Placental pericyte (primary cell): ENCODE data around the gene TXNL4B. TPM values are rescaled to one million over a fixed set of nuclear protein-coding genes. Genes with fewer than 3 reads are reported as not detected.

Experiments used
- total RNA-seq: library from RNA; depleted of rRNA; stranded (reverse); fragments of >200 nt; gene quantifications from 2 replicates; pipeline ENCODE4 v1.2.3, GENCODE V29; 2012

Gene TXNL4B
- 5.7 and 8.8 TPM in 2 replicates for total RNA-seq

DNA sequence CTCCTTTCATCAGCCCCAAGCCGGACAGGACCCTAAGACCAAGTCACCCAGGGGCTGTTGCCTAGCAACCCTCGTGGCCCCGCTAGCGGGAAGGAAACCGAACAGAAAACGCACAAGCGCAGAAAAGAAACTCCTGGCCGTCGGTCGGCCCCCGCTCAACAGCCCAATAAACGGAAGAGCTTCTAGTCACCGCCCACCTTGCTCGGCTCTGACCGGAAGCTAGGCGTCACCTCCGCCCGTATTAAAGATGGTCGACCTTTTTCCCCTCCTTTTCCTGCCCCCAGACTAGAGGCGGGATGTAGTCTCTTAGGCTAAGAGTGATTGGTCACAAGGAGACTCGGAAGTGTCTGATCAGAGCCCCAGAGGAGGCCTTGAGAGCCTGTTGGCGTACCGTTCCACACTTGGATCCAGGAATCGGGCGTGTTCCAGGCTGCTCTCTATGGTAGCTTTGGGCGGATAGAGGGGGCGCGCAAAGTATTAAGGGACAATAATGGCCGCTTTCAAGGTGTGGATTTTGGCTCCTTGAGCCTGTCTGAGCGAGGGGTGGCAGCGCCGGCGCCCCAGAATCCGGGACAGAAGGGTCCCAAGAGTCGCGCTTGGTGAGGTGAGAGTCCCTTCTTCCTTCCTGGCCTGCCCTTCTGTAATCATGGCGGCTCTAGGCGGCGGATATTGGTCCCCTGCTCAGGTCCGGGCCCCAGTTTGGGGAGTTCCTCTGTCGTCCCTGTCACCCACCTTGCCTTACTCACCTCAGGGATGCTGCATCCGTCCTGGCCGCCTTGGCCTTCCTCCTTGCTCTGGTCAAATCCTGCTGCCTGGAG is at the start of gene TXNL4B, which contains the start of gene DHX38:
TSS of gene TXNL4B (minus strand) at position 173 of the 818 bp plus-strand sequence. CDS start 2,871 bp downstream, outside the sequence.
TSS of gene DHX38 (plus strand) at position 400 of the 818 bp plus-strand sequence. CDS start 2,311 bp downstream, outside the sequence.

DNA sequence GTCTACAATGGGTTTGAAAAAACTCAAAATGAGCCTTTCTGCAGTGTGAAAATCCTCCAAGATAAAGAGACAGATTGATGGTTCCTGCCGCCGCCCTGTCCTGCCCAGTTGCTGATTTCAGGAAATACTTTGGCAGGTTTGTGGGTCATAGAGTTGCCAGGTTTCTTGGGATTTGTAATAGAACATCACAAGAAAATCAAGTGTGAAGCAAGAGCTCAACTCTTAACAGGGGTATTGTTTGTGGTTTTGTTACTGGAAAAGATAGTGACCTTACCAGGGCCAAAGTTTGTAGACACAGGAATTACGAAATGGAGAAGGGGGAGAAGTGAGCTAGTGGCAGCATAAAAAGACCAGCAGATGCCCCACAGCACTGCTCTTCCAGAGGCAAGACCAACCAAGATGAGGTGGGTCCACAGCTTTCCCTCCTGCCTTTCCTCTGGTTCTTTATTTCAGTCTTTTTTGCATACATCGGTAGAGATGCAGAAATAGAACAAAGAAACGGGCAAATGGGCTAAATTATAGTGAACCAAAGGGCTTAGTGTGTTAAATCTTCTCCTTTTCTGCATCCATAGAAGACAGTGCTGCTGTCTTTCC is 39.1 kb downstream of the TXNL4B start, which contains the start of gene HP:
TSS of gene HP (plus strand) at position 252 of the 594 bp plus-strand sequence. CDS start at position 400, 148 bp downstream.

Other genes with a start within 250 kb of the TXNL4B start
- 15.8 and 16.6 TPM in 2 replicates for gene ATXN1L, start 247.6 kb downstream of the TXNL4B start, total RNA-seq
- 3.6 and 4.4 TPM in 2 replicates for gene ZNF821, start 209.4 kb downstream of the TXNL4B start, total RNA-seq
- 206 and 230 TPM in 2 replicates for gene IST1, start 198.1 kb downstream of the TXNL4B start, total RNA-seq
- gene PKD1L3, start 93.2 kb downstream of the TXNL4B start, total RNA-seq, result under 0.01 TPM in 1 of 2 replicates, not detected in the other
- 3.3 and 4.7 TPM in 2 replicates for gene DHODH, start 84.9 kb downstream of the TXNL4B start, total RNA-seq
- not detected in 2 replicates for gene HP, start 39.1 kb downstream of the TXNL4B start, total RNA-seq
- gene HPR, start 30.4 kb downstream of the TXNL4B start, total RNA-seq, result not detected in 2 replicates
- gene DHX38, start 227 bp upstream of the TXNL4B start, total RNA-seq, result 60.6 and 75.1 TPM in 2 replicates
- gene PMFBP1, start 78.5 kb upstream of the TXNL4B start, total RNA-seq, result 0.29 TPM in 1 of 2 replicates, not detected in the other